HEK293 (cell line): ENCODE measurements around the gene MYRFL.

Experiments used
- ZEB2 ChIP-seq: fragments of 450-650 bp; formaldehyde crosslinking; IDR thresholded peaks from 2 replicates; pipeline ENCODE4 v1.5.1; 2016; ENCODE audit warnings: missing biosample characterization, missing genetic modification characterization
- ZNF274 ChIP-seq, 2 experiments: fragments of 200-500 bp in 1 of 2; fragments of 450-650 bp in 1 of 2; sonication (Bioruptor generic) in 1 of 2; formaldehyde crosslinking in 1 of 2; IDR thresholded peaks; 2 replicates each; pipeline versions ENCODE4 v1.5.1 to v1.6.1; 2014 to 2016; ENCODE audit warnings: borderline replicate concordance in 1 of 2, inconsistent platforms in 1 of 2, low read length in 1 of 2, missing biosample characterization in 1 of 2, missing genetic modification characterization in 1 of 2
- TF ChIP-seq, protein P1 (sequence below): fragments of 450-650 bp; formaldehyde crosslinking; IDR thresholded peaks from 2 replicates; pipeline ENCODE4 v1.5.1; 2016; ENCODE audit warnings: missing biosample characterization, missing genetic modification characterization

DNA sequence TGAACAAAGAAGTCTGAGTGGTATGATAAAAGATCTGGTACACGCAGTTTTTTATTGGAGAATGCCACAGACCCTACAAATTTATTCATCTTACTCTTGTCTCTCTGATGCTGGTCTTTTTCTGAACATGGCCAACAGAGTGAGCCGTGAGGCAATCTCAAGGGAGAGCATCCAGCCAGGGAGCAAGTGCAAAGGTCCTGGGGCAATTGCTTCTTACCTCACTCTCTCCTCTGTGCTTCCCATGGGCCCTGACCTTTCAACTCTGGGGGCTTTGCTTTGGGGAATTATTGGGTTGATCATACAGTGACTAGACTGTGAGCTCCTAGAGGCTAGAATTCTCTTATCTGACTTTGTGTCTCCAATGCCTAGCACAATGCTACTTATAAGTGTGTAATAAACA is 171.7 kb downstream of the MYRFL start:
- TF ChIP-seq, protein P1, sequence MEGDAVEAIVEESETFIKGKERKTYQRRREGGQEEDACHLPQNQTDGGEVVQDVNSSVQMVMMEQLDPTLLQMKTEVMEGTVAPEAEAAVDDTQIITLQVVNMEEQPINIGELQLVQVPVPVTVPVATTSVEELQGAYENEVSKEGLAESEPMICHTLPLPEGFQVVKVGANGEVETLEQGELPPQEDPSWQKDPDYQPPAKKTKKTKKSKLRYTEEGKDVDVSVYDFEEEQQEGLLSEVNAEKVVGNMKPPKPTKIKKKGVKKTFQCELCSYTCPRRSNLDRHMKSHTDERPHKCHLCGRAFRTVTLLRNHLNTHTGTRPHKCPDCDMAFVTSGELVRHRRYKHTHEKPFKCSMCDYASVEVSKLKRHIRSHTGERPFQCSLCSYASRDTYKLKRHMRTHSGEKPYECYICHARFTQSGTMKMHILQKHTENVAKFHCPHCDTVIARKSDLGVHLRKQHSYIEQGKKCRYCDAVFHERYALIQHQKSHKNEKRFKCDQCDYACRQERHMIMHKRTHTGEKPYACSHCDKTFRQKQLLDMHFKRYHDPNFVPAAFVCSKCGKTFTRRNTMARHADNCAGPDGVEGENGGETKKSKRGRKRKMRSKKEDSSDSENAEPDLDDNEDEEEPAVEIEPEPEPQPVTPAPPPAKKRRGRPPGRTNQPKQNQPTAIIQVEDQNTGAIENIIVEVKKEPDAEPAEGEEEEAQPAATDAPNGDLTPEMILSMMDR: no peak
- no peak for TF ChIP-seq ZNF274 (IDR thresholded peaks at IDR 0.05; ENCODE audit: low read length)
- TF ChIP-seq ZNF274 (tag by site-specific recombination; IDR thresholded peaks at IDR 0.05; ENCODE audit: borderline replicate concordance): no peak
- TF ChIP-seq ZEB2: no peak
